Left lung (tissue), 10 donors: ENCODE results near the gene NDUFAF3. TPM values are rescaled to one million over a fixed set of nuclear protein-coding genes. Genes with fewer than 3 reads are reported as not detected.

Experiments
- ATAC-seq: fragments of 200-7000 bp; cut with Tn5 transposase; one replicate; pipeline ENCODE4 v1.9.1; 2020; ENCODE audit warnings: moderate library complexity
- DNase-seq, 4 donors: peaks; one replicate each; pipeline ENCODE4 v3.0.0-alpha.2; 2013 to 2020
- H3K27ac ChIP-seq, 2 donors: fragments of 200-600 bp; sonication (generic) in 1 of 2; one replicate each; pipeline versions ENCODE4 v1.5.0 to v1.8.0; 2020 to 2021
- H3K27me3 ChIP-seq, 2 donors: fragments of 200-600 bp; sonication (generic) in 1 of 2; one replicate each; pipeline versions ENCODE4 v1.5.0 to v1.8.0; 2020 to 2021
- H3K36me3 ChIP-seq, 2 donors: fragments of 200-600 bp; sonication (generic) in 1 of 2; one replicate each; pipeline versions ENCODE4 v1.5.0 to v1.8.0; 2020 to 2021
- H3K4me1 ChIP-seq, 2 donors: fragments of 200-600 bp; one replicate each; pipeline ENCODE4 v1.8.0; 2021
- H3K4me3 ChIP-seq, 2 donors: fragments of 200-600 bp; sonication (generic) in 1 of 2; one replicate each; pipeline versions ENCODE4 v1.5.0 to v1.8.0; 2020 to 2021; ENCODE audit warnings: mild to moderate bottlenecking in 1 of 2
- H3K9me3 ChIP-seq, 2 donors: fragments of 200-600 bp; sonication (generic) in 1 of 2; one replicate each; pipeline versions ENCODE4 v1.5.0 to v1.8.0; 2020 to 2021
- CTCF ChIP-seq, 2 donors: fragments of 200-600 bp; sonication (generic) in 1 of 2; IDR thresholded peaks; one replicate each; pipeline versions ENCODE4 v1.5.0 to v1.8.0; 2021; ENCODE audit warnings: antibody characterized with exemption in 2 of 2
- intact Hi-C, 2 donors: fragments of 100-400 bp; cut with DNase I; formaldehyde crosslinking; loops; one replicate each; pipeline versions ENCODE4 v1.11.2 to v1.14.2; 2022
- polyA plus RNA-seq, 6 donors: library from polyadenylated mRNA; unstranded; fragments of 120-200 nt; gene quantifications; one replicate each; pipeline ENCODE4 v1.2.1, GENCODE V29; 2013; ENCODE audit not compliant: insufficient read length in 6 of 6
- total RNA-seq, 2 donors: library from RNA; stranded (reverse); fragmentation: NEBNext Ultra II Directional; extraction: Animal tissue kit (Norgen Biotek cat#: 25700); gene quantifications; one replicate each; pipeline ENCODE4 v1.2.1, GENCODE V29; 2021
- donor health status: DM: no; HTN: yes; CAD: no.
- donor health status: DM: no; HTN: no; CAD: no.

The NDUFAF3 gene
- total and polyA plus RNA-seq, 8 donors = 50.0 to 92.2 (median 60.8) TPM

GRCh38 chr3:49016414-49017228 is 5.3 kb upstream of the NDUFAF3 start:
- Histone ChIP-seq H3K27ac (no peak overlapping the region), H3K4me3 (no peak overlapping the region), H3K9me3 (no peaks in the 10 kb centered on the region), H3K27me3 (no peaks in the 10 kb centered on the region), H3K4me1 (peaks cover 23 to 36% of the 10 kb centered on the region in 2 donors), H3K36me3 (peaks cover 0 to 52% of the 10 kb centered on the region in 2 donors)
- intact Hi-C loops = no loop called here
- TF ChIP-seq CTCF (IDR thresholded peaks at IDR 0.05) = no peak
- DNase-seq (no peak), ATAC-seq (no peak)

- ATAC-seq (no peak), DNase-seq (no peak)
- H3K4me3 ChIP-seq = peak overlapping the region; percentile 88 to 97
- no peaks in the 10 kb centered on the region for H3K27me3 ChIP-seq
- peaks cover 0 to 44% of the 10 kb centered on the region in 2 donors for H3K36me3 ChIP-seq
- peaks cover 23 to 37% of the 10 kb centered on the region in 2 donors for H3K4me1 ChIP-seq
- intact Hi-C loops = no loop called here
- TF ChIP-seq CTCF (IDR thresholded peaks at IDR 0.05) = no peak
- H3K27ac ChIP-seq = peak overlapping the region; percentile 59 to 89
- no peaks in the 10 kb centered on the region for H3K9me3 ChIP-seq
Observed at GRCh38 chr3:49017229-49017970, 4.5 kb upstream of the NDUFAF3 start.

- Histone ChIP-seq H3K4me3 (peak within 1 kb of the TSS; percentile 88 to 97), H3K27ac (peak within 1 kb of the TSS; percentile 59 to 100), H3K9me3 (no peaks in the 10 kb centered on the region), H3K27me3 (no peaks in the 10 kb centered on the region), H3K4me1 (peaks cover 28 to 44% of the 10 kb centered on the region in 2 donors), H3K36me3 (peaks cover 0 to 40% of the 10 kb centered on the region in 2 donors)
- ATAC-seq (peak; percentile 14), DNase-seq (peak; percentile 65 to 90 (median 72))
- intact Hi-C loops = no loop called here
- no peak for TF ChIP-seq CTCF (IDR thresholded peaks at IDR 0.05)
Observed at GRCh38 chr3:49017971-49018706, 3.8 kb upstream of the NDUFAF3 start, which contains the start of gene DALRD3. DALRD3 (minus strand) TSS chr3:49018580; CDS start chr3:49018564, 16 bp downstream.

- intact Hi-C loops = no loop called here
- peaks cover 0 to 40% of the 10 kb centered on the region in 2 donors for H3K36me3 ChIP-seq
- no peaks in the 10 kb centered on the region for H3K27me3 ChIP-seq
- TF ChIP-seq CTCF (IDR thresholded peaks at IDR 0.05) = no peak
- H3K9me3 ChIP-seq = no peaks in the 10 kb centered on the region
- H3K4me3 ChIP-seq = peak overlapping the region; percentile 88 to 97
- DNase-seq (no peak), ATAC-seq (no peak)
- peaks cover 32 to 50% of the 10 kb centered on the region in 2 donors for H3K4me1 ChIP-seq
- peak overlapping the region; percentile 59 to 89 for H3K27ac ChIP-seq
Observed at GRCh38 chr3:49018707-49019006, 3.3 kb upstream of the NDUFAF3 start.
